HepG2 (cell line): Measurements from ENCODE around the gene NUDT9. TPM values are rescaled to one million over a fixed set of nuclear protein-coding genes. Genes with fewer than 3 reads are reported as not detected.
A peak's percentile ranks its signal among the peaks of the same experiment; 100 is the strongest.

ENCODE experiments used
- DMTF1 ChIP-seq: sonication (generic); formaldehyde crosslinking; IDR thresholded peaks from 2 replicates; pipeline ENCODE4 v1.4.0; 2020; ENCODE audit warnings: mild to moderate bottlenecking, missing genetic modification reagents
- HCFC1 ChIP-seq: fragments of 150-350 bp; IDR thresholded peaks from 2 replicates; pipeline ENCODE4 v1.6.1; 2014; ENCODE audit warnings: low read depth, low read length
- HIC2 ChIP-seq: sonication (generic); formaldehyde crosslinking; IDR thresholded peaks from 2 replicates; pipeline ENCODE4 v1.9.0; 2022; ENCODE audit warnings: low read depth, missing genetic modification reagents
- NR1H2 ChIP-seq: sonication (generic); formaldehyde crosslinking; IDR thresholded peaks from 2 replicates; pipeline ENCODE4 v1.8.1; 2022; ENCODE audit warnings: low read depth, missing genetic modification reagents, borderline replicate concordance
- RBFOX2 ChIP-seq: fragments of 200-400 bp; formaldehyde crosslinking; IDR thresholded peaks from 2 replicates; pipeline ENCODE4 v1.6.1; 2017; ENCODE audit warnings: low read depth, mild to moderate bottlenecking, low read length
- SOX6 ChIP-seq, 2 experiments: fragments of 450-650 bp in 1 of 2; sonication (generic) in 1 of 2; formaldehyde crosslinking in 1 of 2; IDR thresholded peaks; 2 replicates each; pipeline versions ENCODE4 v1.4.0 to v1.6.1; 2017 to 2020; ENCODE audit warnings: antibody characterized with exemption in 1 of 2, mild to moderate bottlenecking in 1 of 2, missing genetic modification reagents in 1 of 2
- SP1 ChIP-seq, 2 experiments: fragments of 450-650 bp in 1 of 2; sonication (generic) in 1 of 2; formaldehyde crosslinking in 1 of 2; IDR thresholded peaks; 2 replicates each; pipeline versions ENCODE4 v1.4.0 to v1.6.1; 2016 to 2020; ENCODE audit warnings: missing genetic modification reagents in 1 of 2
- TBX3 ChIP-seq: fragments of 450-650 bp; IDR thresholded peaks from 2 replicates; pipeline ENCODE4 v1.6.1; 2017; ENCODE audit warnings: antibody characterized with exemption, mild to moderate bottlenecking, inconsistent platforms, borderline replicate concordance
- TERF1 ChIP-seq: sonication (generic); formaldehyde crosslinking; IDR thresholded peaks from 2 replicates; pipeline ENCODE4 v1.8.0; 2022; ENCODE audit warnings: mild to moderate bottlenecking, missing genetic modification reagents, moderate library complexity
- ZBTB25 ChIP-seq: IDR thresholded peaks from 2 replicates; pipeline ENCODE4 v1.6.1; 2018; ENCODE audit warnings: missing genetic modification reagents
- ZNF10 ChIP-seq: sonication (generic); formaldehyde crosslinking; IDR thresholded peaks from 2 replicates; pipeline ENCODE4 v1.4.0; 2020; ENCODE audit warnings: mild to moderate bottlenecking, low read depth, missing genetic modification reagents, borderline replicate concordance
- ZNF562 ChIP-seq: sonication (generic); formaldehyde crosslinking; IDR thresholded peaks from 2 replicates; pipeline ENCODE4 v1.8.0; 2022; ENCODE audit warnings: missing genetic modification reagents, borderline replicate concordance
- polyA plus RNA-seq, 8 experiments: library from polyadenylated mRNA; depleted of rRNA in 3 of 8; stranded (reverse) in 7 of 8; unstranded in 1 of 8; fragments of >200 nt; fragmentation: Illumina TruSeq in 4 of 8; extraction: Trizol in 4 of 8; gene quantifications; 2 replicates each; pipeline versions ENCODE4 v1.2.1 to v1.2.3, GENCODE V29; 2011 to 2016; ENCODE audit warnings: low read depth in 4 of 8, missing spikeins in 1 of 8, mixed read lengths in 1 of 8; ENCODE audit not compliant: insufficient read depth in 1 of 8
- total RNA-seq, 5 experiments: library from RNA; depleted of rRNA; stranded (reverse); fragments of >200 nt; fragmentation: Illumina TruSeq; extraction: Trizol; gene quantifications; 2 replicates each; pipeline ENCODE4 v1.2.3, GENCODE V29; 2016; ENCODE audit warnings: low read depth in 1 of 5
- TF ChIP-seq, protein P1 (sequence below): IDR thresholded peaks from 2 replicates; pipeline ENCODE4 v1.6.1; 2016; ENCODE audit warnings: missing compliant biosample characterization, missing genetic modification reagents, borderline replicate concordance
- TF ChIP-seq, protein P2 (sequence below): sonication (generic); formaldehyde crosslinking; IDR thresholded peaks from 2 replicates; pipeline ENCODE4 v1.4.0; 2020; ENCODE audit warnings: mild to moderate bottlenecking, missing genetic modification reagents
- TF ChIP-seq, protein P3 (sequence below): sonication (generic); formaldehyde crosslinking; conservative IDR thresholded peaks from 2 replicates; pipeline ENCODE4 v1.4.0; 2020; ENCODE audit warnings: mild to moderate bottlenecking, missing genetic modification reagents, moderate library complexity

NUDT9 gene
- total and polyA plus RNA-seq, 2 of the 13 experiments (the other 11 are each of a cell fraction or from before 2014, with no cell fraction given): 10.4 to 12.3 TPM

DNA sequence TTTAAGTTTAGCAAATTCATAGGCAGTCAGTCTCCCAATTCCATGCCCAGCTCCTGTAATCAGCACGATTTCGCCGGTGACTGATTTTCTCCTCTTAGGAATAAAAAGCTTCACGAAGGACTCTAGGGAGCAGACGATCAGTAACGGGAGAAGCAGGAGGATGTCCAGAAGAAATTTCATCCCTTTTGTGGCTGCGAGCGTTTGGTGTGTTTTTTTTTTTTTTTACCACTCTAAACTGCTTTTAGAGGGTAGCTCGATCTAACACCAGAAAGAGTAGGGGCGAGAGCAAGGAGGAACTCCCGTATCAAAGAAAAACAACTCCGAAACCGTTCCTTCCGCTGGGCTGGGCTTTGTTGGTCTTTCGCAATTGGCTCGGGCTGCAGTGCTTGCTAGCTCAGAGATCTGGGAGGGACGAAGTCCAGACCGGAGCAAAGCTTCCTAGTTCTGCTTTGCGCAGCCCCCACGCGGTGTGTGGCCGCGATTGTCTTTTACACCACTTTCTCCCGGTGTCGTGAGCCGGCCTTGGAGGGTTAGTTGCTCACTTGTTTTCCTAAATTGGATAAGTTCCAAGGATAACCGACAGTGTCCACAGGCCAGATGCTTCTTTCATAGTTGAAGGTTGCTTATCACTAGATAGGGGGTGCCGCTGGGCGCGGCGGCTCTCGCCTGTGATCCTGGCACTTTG is 31.3 kb upstream of the NUDT9 start, which contains the start of gene HSD17B11 (continued):
- TF ChIP-seq NR1H2: no peak
- TF ChIP-seq, protein P1, sequence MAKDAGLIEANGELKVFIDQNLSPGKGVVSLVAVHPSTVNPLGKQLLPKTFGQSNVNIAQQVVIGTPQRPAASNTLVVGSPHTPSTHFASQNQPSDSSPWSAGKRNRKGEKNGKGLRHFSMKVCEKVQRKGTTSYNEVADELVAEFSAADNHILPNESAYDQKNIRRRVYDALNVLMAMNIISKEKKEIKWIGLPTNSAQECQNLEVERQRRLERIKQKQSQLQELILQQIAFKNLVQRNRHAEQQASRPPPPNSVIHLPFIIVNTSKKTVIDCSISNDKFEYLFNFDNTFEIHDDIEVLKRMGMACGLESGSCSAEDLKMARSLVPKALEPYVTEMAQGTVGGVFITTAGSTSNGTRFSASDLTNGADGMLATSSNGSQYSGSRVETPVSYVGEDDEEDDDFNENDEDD (CRISPR knock-in tag): peak; percentile 41; the same call in 1 of the 2 replicates
- no peak for TF ChIP-seq SP1 (IDR thresholded peaks at IDR 0.05)
- TF ChIP-seq SP1 (CRISPR knock-in tag; IDR thresholded peaks at IDR 0.05): peak; percentile 20; the same call in 1 of the 2 replicates
- TF ChIP-seq, protein P2, sequence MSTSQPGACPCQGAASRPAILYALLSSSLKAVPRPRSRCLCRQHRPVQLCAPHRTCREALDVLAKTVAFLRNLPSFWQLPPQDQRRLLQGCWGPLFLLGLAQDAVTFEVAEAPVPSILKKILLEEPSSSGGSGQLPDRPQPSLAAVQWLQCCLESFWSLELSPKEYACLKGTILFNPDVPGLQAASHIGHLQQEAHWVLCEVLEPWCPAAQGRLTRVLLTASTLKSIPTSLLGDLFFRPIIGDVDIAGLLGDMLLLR (CRISPR knock-in tag): no peak
- TF ChIP-seq DMTF1: no peak
- 0 out of 2 replicates have a peak, but pooled peaks have one; percentile 46 for TF ChIP-seq HIC2 (CRISPR knock-in tag)
- no peak for TF ChIP-seq HCFC1
- TF ChIP-seq, protein P3, sequence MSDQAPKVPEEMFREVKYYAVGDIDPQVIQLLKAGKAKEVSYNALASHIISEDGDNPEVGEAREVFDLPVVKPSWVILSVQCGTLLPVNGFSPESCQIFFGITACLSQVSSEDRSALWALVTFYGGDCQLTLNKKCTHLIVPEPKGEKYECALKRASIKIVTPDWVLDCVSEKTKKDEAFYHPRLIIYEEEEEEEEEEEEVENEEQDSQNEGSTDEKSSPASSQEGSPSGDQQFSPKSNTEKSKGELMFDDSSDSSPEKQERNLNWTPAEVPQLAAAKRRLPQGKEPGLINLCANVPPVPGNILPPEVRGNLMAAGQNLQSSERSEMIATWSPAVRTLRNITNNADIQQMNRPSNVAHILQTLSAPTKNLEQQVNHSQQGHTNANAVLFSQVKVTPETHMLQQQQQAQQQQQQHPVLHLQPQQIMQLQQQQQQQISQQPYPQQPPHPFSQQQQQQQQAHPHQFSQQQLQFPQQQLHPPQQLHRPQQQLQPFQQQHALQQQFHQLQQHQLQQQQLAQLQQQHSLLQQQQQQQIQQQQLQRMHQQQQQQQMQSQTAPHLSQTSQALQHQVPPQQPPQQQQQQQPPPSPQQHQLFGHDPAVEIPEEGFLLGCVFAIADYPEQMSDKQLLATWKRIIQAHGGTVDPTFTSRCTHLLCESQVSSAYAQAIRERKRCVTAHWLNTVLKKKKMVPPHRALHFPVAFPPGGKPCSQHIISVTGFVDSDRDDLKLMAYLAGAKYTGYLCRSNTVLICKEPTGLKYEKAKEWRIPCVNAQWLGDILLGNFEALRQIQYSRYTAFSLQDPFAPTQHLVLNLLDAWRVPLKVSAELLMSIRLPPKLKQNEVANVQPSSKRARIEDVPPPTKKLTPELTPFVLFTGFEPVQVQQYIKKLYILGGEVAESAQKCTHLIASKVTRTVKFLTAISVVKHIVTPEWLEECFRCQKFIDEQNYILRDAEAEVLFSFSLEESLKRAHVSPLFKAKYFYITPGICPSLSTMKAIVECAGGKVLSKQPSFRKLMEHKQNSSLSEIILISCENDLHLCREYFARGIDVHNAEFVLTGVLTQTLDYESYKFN (CRISPR knock-in tag): peak; percentile 95
- TF ChIP-seq SOX6 (IDR thresholded peaks at IDR 0.05): no peak
- peak; percentile 96 for TF ChIP-seq SOX6 (CRISPR knock-in tag; IDR thresholded peaks at IDR 0.05)
- TF ChIP-seq ZBTB25: peak; percentile 92
- TF ChIP-seq RBFOX2: peak; percentile 61
- TF ChIP-seq TERF1 (CRISPR knock-in tag): no peak
- no peak for TF ChIP-seq ZNF10 (CRISPR knock-in tag)
- no peak for TF ChIP-seq ZNF562
- no peak for TF ChIP-seq TBX3
